A204.1 (cell line): ENCODE data around the gene ARSK.

Experiments
- FAIRE-seq: peaks from 2 replicates; lab custom pipeline; 2012; peaks lifted over from hg19 to GRCh38; lab: Jason Lieb, UNC

ARSK gene

DNA sequence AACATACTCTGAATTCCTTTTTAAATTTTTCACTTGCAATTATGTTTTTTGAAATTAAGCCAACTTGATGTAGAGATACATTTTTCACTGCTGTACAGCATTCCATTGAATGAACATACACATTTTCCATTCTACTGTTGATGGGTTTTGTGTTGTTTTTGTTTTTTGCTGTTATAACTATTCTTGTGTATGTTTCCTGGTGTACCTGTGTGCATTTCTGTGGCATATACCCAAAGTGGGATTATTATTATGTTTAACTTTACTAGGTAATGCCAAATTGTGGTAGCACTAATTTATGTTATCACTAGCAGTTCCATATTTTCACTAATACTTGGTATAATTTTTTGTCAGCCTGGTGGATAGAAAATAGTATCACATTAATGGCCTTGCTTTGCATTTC is 94.4 kb downstream of the ARSK start:
- FAIRE-seq, result no peak

DNA sequence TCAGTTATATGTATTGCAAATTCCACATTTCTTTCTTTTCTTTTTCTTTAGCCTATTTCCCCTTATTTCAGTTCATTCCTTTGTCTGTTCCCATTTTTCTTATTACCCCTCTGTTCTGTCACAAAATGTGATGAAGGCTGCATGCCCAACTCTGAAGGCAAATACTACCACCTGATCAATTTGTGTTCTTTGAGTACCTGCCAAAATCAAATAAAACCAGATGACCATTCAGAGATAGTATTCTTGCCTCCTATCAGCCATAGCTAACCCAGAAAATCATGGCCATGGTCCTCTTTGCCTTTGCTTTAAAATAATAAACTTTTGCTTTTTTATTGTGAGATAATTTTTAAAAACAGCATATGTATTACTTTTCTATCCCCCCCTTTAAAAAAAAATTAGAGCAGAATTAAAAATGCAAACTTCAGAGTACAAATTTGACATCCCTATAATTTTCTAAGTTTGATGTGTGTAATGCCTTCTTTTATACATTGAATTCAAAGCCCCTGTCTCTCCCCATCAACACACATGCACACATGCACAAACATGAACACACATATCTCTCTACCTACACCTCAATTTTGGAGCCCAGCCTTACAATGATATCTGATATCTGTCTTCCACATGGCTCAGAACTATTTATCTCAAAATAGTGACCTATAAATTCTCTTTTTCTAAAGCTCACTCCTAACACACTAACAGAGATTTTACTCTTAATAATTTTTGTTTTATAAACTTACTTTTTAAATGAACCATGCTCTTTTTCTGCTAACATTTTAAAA is 95.1 kb downstream of the ARSK start:
- no peak for FAIRE-seq

DNA sequence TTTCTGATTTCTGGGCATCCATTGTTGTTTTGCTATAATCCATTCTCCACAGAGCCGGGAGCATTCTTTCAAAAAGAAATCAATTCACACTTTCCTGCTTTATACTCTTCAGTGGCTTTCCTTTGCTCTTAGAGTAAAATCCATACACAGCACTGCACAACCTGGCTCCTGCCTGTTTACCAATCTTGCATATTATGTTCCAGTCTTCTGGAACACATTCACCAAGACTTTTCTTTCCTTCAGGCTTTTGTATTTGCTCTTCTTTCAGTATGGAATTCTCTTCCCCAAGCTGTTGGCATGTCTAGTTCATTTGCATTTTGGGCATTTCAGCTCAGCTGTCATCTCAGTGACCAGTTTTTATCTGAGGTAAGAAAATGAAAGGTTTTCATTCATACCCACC is 97.9 kb downstream of the ARSK start:
- FAIRE-seq, result no peak

DNA sequence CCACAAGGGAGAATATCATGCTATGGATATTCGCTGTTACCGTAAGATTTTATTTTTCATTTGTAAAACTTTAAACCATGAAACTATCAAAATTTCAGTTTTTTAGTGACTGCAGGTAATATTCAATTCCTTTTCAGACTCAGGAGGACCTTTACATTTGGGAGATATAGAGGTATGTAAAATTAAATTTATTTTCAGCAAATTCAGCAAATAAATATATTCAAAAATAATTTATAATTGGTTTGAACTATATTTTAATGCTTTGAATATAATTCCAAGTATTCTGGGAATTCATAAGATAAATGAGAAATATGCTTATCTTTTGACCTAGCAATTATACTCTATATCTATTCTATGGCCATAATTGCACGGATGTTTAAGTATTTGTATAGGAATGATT is 99.3 kb downstream of the ARSK start:
- peak; percentile 3 for FAIRE-seq
